HCT116 (cell line): Measurements from ENCODE around the gene KLHDC4. TPM values are rescaled to one million over a fixed set of nuclear protein-coding genes. Genes with fewer than 3 reads are reported as not detected.

Experiments used
- ATAC-seq: fragments of 200-7000 bp; cut with Tn5 transposase; 2 replicates; pipeline ENCODE4 v1.9.1; 2020; ENCODE audit warnings: mild to moderate bottlenecking, moderate library complexity
- BruUV-seq: library from RNA; stranded (reverse); fragments of 400-500 nt; replicated peaks from 2 replicates; lab custom pipeline; 2021; lab: Mats Ljungman, UMichigan
- CTCF ChIA-PET: fragments of 300-600 bp; sonication (Branson Sonifier 250); formaldehyde crosslinking; loops from one replicate; lab custom pipeline; 2021; ENCODE audit warnings: antibody characterized with exemption; lab: Charles Lee
- POLR2A ChIA-PET: fragments of 300-600, 350-600 bp; sonication (Branson Sonifier 250); formaldehyde crosslinking; loops from one replicate; lab custom pipeline; 2021; ENCODE audit warnings: antibody characterized with exemption; lab: Charles Lee
- RAD21 ChIA-PET, 2 experiments: fragments of 300-600 bp; sonication (Branson Sonifier 250); formaldehyde crosslinking; loops; one replicate each; lab custom pipeline; 2023; ENCODE audit warnings: low total read pairs in 2 of 2; ENCODE audit not compliant: uncharacterized antibody in 2 of 2, unreplicated experiment in 2 of 2, low non-redundant PET in 1 of 2; lab: Charles Lee
- DNase-seq: peaks from one replicate; pipeline ENCODE4 v3.0.0-alpha.2; 2010; ENCODE audit warnings: low read depth, low spot score
- H2AFZ ChIP-seq: fragments of 200-600 bp; shearing (Covaris generic), sonication (generic); 2 replicates; pipeline ENCODE4 v1.6.1; 2017; ENCODE audit warnings: low read depth, mixed run types, mixed read lengths, antibody characterized with exemption, low read length; ENCODE audit not compliant: poor library complexity, severe bottlenecking
- H3K27ac ChIP-seq: 2 replicates; pipeline ENCODE4 v1.5.1; 2012; ENCODE audit warnings: low read depth, low read length
- H3K27me3 ChIP-seq: fragments of 200-600 bp; sonication (generic); 2 replicates; pipeline ENCODE4 v1.6.1; 2016; ENCODE audit warnings: mixed run types, low read length, mixed read lengths; ENCODE audit not compliant: insufficient read depth
- H3K36me3 ChIP-seq, 2 experiments: fragments of 200-500 bp in 1 of 2; fragments of 200-600 bp in 1 of 2; sonication (Bioruptor generic) in 1 of 2; sonication (generic) in 1 of 2; 2 replicates each; pipeline versions ENCODE4 v1.5.1 to v1.6.1; 2014 to 2016; ENCODE audit warnings: low read length in 2 of 2, inconsistent platforms in 1 of 2, mixed read lengths in 1 of 2, mixed run types in 1 of 2; ENCODE audit not compliant: insufficient read depth in 2 of 2, control insufficient read depth in 1 of 2
- H3K4me1 ChIP-seq, 2 experiments: fragments of 200-600 bp in 1 of 2; sonication (generic) in 1 of 2; 2 replicates each; pipeline versions ENCODE4 v1.5.1 to v1.6.1; 2012 to 2017; ENCODE audit warnings: low read length in 2 of 2, inconsistent platforms in 1 of 2, mild to moderate bottlenecking in 1 of 2, mixed read lengths in 1 of 2, mixed run types in 1 of 2, moderate library complexity in 1 of 2; ENCODE audit not compliant: insufficient read depth in 2 of 2, control insufficient read depth in 1 of 2
- H3K4me2 ChIP-seq: fragments of 200-600 bp; sonication (generic); 2 replicates; pipeline ENCODE4 v1.6.1; 2017; ENCODE audit warnings: mixed run types, low read length, mixed read lengths
- H3K4me3 ChIP-seq, 2 experiments: fragments of 200-600 bp in 1 of 2; sonication (generic) in 1 of 2; replicated peaks in 1 of 2; 2 replicates each; pipeline ENCODE4 v1.5.1; 2011 to 2016; ENCODE audit warnings: low read length in 2 of 2, control low read depth in 1 of 2, low read depth in 1 of 2, mild to moderate bottlenecking in 1 of 2, mixed read lengths in 1 of 2, mixed run types in 1 of 2
- H3K79me2 ChIP-seq: fragments of 200-600 bp; sonication (generic); 2 replicates; pipeline ENCODE4 v1.6.1; 2017; ENCODE audit warnings: mild to moderate bottlenecking, mixed run types, low read length, moderate library complexity, mixed read lengths; ENCODE audit not compliant: insufficient read depth
- H3K9ac ChIP-seq: fragments of 200-600 bp; sonication (generic); 2 replicates; pipeline ENCODE4 v1.6.1; 2016; ENCODE audit warnings: low read length, mixed read lengths
- H3K9me2 ChIP-seq: fragments of 200-600 bp; sonication (generic), shearing (Covaris generic); 2 replicates; pipeline ENCODE4 v1.6.1; 2017; ENCODE audit warnings: mixed run types, mild to moderate bottlenecking, moderate library complexity; ENCODE audit not compliant: insufficient read depth
- H3K9me3 ChIP-seq, 2 experiments: fragments of 200-500 bp in 1 of 2; fragments of 200-600 bp in 1 of 2; sonication (Bioruptor generic) in 1 of 2; sonication (generic) in 1 of 2; 2 replicates each; pipeline ENCODE4 v1.6.1; 2014 to 2017; ENCODE audit warnings: low read length in 2 of 2, mixed read lengths in 2 of 2, inconsistent platforms in 1 of 2, low read depth in 1 of 2, mild to moderate bottlenecking in 1 of 2, mixed run types in 1 of 2, moderate library complexity in 1 of 2; ENCODE audit not compliant: control insufficient read depth in 1 of 2, insufficient read depth in 1 of 2
- H4K20me1 ChIP-seq: fragments of 200-600 bp; sonication (generic), shearing (Covaris generic); 2 replicates; pipeline ENCODE4 v1.6.1; 2017; ENCODE audit warnings: mixed run types, mild to moderate bottlenecking, moderate library complexity; ENCODE audit not compliant: insufficient read depth
- FOSL1 ChIP-seq: IDR thresholded peaks from 2 replicates; pipeline ENCODE4 v1.6.1; 2012; ENCODE audit warnings: low read depth
- JUND ChIP-seq: IDR thresholded peaks from 2 replicates; pipeline ENCODE4 v1.6.1; 2012
- SP1 ChIP-seq: IDR thresholded peaks from 2 replicates; pipeline ENCODE4 v1.6.1; 2012; ENCODE audit warnings: low read depth
- TCF7L2 ChIP-seq: IDR thresholded peaks from 2 replicates; pipeline ENCODE4 v1.7.0; 2011; ENCODE audit warnings: borderline replicate concordance, inconsistent platforms; ENCODE audit not compliant: insufficient read depth, insufficient read length; ENCODE audit errors: extremely low read depth
- ZFX ChIP-seq: fragments of 450-650 bp; IDR thresholded peaks from 2 replicates; pipeline ENCODE4 v1.6.1; 2017
- intact Hi-C: fragments of 100-400 bp; cut with micrococcal nuclease; formaldehyde crosslinking; loops from 2 replicates; pipeline ENCODE4 v1.10.0; 2022
- total RNA-seq: library from RNA; stranded (reverse); gene quantifications from one replicate; pipeline ENCODE4 v1.2.1, GENCODE V29; 2021; ENCODE audit not compliant: unreplicated experiment
- TF ChIP-seq, protein P1 (sequence below): IDR thresholded peaks from 2 replicates; pipeline ENCODE4 v1.6.1; 2012; ENCODE audit warnings: low read depth
- TF ChIP-seq, protein P2 (sequence below): IDR thresholded peaks from 2 replicates; pipeline ENCODE4 v1.6.1; 2011; ENCODE audit warnings: mild to moderate bottlenecking, low read length, moderate library complexity; ENCODE audit not compliant: insufficient replicate concordance; ENCODE audit errors: extremely low read depth

Gene KLHDC4
- total RNA-seq, 1 experiment from 2014 or later, result 107 TPM

- Histone ChIP-seq H3K4me2 (no peak overlapping the region), H3K9me2 (no peaks in the 10 kb centered on the region)
- POLR2A ChIA-PET, result interaction anchor here (1.4 kb wide), 1 partner anchor 67 kb away, joined by 6 read pairs; no protein-coding TSS in a partner anchor
- TF ChIP-seq JUND (no peak), ZFX (no peak), SP1 (no peak), TCF7L2 (no peak), FOSL1 (no peak)
- TF ChIP-seq, protein P1, sequence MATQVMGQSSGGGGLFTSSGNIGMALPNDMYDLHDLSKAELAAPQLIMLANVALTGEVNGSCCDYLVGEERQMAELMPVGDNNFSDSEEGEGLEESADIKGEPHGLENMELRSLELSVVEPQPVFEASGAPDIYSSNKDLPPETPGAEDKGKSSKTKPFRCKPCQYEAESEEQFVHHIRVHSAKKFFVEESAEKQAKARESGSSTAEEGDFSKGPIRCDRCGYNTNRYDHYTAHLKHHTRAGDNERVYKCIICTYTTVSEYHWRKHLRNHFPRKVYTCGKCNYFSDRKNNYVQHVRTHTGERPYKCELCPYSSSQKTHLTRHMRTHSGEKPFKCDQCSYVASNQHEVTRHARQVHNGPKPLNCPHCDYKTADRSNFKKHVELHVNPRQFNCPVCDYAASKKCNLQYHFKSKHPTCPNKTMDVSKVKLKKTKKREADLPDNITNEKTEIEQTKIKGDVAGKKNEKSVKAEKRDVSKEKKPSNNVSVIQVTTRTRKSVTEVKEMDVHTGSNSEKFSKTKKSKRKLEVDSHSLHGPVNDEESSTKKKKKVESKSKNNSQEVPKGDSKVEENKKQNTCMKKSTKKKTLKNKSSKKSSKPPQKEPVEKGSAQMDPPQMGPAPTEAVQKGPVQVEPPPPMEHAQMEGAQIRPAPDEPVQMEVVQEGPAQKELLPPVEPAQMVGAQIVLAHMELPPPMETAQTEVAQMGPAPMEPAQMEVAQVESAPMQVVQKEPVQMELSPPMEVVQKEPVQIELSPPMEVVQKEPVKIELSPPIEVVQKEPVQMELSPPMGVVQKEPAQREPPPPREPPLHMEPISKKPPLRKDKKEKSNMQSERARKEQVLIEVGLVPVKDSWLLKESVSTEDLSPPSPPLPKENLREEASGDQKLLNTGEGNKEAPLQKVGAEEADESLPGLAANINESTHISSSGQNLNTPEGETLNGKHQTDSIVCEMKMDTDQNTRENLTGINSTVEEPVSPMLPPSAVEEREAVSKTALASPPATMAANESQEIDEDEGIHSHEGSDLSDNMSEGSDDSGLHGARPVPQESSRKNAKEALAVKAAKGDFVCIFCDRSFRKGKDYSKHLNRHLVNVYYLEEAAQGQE, result no peak
- TF ChIP-seq, protein P2, sequence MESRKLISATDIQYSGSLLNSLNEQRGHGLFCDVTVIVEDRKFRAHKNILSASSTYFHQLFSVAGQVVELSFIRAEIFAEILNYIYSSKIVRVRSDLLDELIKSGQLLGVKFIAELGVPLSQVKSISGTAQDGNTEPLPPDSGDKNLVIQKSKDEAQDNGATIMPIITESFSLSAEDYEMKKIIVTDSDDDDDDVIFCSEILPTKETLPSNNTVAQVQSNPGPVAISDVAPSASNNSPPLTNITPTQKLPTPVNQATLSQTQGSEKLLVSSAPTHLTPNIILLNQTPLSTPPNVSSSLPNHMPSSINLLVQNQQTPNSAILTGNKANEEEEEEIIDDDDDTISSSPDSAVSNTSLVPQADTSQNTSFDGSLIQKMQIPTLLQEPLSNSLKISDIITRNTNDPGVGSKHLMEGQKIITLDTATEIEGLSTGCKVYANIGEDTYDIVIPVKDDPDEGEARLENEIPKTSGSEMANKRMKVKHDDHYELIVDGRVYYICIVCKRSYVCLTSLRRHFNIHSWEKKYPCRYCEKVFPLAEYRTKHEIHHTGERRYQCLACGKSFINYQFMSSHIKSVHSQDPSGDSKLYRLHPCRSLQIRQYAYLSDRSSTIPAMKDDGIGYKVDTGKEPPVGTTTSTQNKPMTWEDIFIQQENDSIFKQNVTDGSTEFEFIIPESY, result no peak
- TF ChIP-seq, all 23 proteins: peak for 0
- H3K36me3 ChIP-seq, result no peaks in the 10 kb centered on the region
- H3K4me3 ChIP-seq, result no peak overlapping the region
- H2AFZ ChIP-seq, result no peak overlapping the region
- peaks cover 20 to 21% of the 10 kb centered on the region in 2 experiments for H3K4me1 ChIP-seq
- H3K9ac ChIP-seq, result no peak overlapping the region
- no peaks in the 10 kb centered on the region for H3K79me2 ChIP-seq
- no TSS peak for BruUV-seq
- no peaks in the 10 kb centered on the region for H4K20me1 ChIP-seq
- CTCF ChIA-PET, result interaction anchor here (1.8 kb wide), 1 partner anchor 24 kb away, joined by 8 read pairs; no protein-coding TSS in a partner anchor
- RAD21 ChIA-PET, result interaction anchor here in 1 of 2 experiments (0.7 kb wide), 1 partner anchor 13 kb away, joined by 3 read pairs; no protein-coding TSS in a partner anchor
- intact Hi-C loops, result no loop called here
- DNase-seq, result no peak
- H3K27me3 ChIP-seq, result no peaks in the 10 kb centered on the region
- ATAC-seq, result no peak
- no peak overlapping the region for H3K27ac ChIP-seq
- H3K9me3 ChIP-seq, result no peaks in the 10 kb centered on the region
Measured at GRCh38 chr16:87802670-87803069, 36.9 kb upstream of the KLHDC4 start.
